LNCaP clone FGC (cell line): ENCODE results near the gene IBA57.

Experiments used
- DNase-seq: peaks from one replicate; pipeline ENCODE4 v3.0.0-alpha.2; 2011; ENCODE audit warnings: low read depth
- H3K4me3 ChIP-seq: 2 replicates; pipeline ENCODE4 v1.5.1; 2011; ENCODE audit warnings: mild to moderate bottlenecking, low read depth, low read length, control low read depth
- TF ChIP-seq, protein P1 (sequence below): IDR thresholded peaks from 2 replicates; pipeline ENCODE4 v1.5.1; 2012; ENCODE audit warnings: mild to moderate bottlenecking; ENCODE audit not compliant: control insufficient read depth, insufficient read depth; ENCODE audit errors: extremely low read depth

The IBA57 gene

DNA sequence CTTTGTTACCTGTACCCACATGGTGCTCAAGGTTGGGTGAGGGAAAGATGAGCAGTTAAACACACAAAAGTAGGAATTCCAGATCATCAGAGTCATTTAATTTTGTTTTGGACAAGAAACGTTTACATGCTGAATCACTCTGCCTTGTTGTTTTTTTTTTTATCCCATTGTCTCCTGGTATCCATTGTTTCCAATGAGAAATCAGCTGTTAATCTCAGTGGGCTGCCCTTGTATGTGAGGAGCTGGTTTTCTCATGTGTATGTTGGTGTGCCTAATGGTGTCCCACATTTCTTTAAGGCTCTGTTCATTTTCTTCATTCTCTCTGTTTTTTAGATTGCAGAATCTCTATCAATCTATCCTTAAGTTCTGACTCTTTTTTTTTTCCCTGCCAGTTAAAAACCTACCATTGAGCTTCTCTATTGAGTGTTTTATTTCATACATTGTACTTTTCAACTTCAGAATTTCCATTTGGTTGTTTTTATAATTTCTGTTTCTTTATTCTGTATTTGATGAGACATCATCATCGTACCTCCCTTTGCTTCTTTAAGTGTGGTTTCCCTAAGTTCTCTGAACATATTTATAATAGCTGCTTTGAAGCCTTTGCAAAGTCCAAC lies 33.5 kb downstream of the IBA57 start:
- no peak overlapping the region for H3K4me3 ChIP-seq
- TF ChIP-seq, protein P1, sequence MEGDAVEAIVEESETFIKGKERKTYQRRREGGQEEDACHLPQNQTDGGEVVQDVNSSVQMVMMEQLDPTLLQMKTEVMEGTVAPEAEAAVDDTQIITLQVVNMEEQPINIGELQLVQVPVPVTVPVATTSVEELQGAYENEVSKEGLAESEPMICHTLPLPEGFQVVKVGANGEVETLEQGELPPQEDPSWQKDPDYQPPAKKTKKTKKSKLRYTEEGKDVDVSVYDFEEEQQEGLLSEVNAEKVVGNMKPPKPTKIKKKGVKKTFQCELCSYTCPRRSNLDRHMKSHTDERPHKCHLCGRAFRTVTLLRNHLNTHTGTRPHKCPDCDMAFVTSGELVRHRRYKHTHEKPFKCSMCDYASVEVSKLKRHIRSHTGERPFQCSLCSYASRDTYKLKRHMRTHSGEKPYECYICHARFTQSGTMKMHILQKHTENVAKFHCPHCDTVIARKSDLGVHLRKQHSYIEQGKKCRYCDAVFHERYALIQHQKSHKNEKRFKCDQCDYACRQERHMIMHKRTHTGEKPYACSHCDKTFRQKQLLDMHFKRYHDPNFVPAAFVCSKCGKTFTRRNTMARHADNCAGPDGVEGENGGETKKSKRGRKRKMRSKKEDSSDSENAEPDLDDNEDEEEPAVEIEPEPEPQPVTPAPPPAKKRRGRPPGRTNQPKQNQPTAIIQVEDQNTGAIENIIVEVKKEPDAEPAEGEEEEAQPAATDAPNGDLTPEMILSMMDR, result no peak

DNA sequence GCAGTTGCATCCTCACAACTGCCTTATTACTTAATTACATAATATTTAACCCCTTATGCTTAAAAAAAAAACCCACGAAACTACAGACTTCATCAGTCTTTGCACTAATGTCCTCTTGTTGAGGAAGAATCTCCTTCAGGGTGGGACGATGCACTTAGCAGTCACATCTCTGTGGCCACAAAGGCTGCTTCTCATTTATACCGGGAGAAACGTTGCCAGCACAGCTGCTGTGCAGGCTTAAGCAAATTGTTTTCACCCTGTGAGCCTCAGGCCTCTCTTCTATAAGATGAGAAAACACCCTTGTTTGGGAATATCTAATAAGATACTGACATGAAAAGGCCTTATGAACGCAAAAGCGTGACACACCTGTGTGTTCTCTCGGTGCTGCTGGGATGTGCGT lies 39.4 kb downstream of the IBA57 start:
- no peak for DNase-seq
- TF ChIP-seq, protein P1, result no peak
- no peak overlapping the region for H3K4me3 ChIP-seq

More for the DNA sequence above, 33.5 kb downstream of the IBA57 start:
- DNase-seq, result no peak

DNA sequence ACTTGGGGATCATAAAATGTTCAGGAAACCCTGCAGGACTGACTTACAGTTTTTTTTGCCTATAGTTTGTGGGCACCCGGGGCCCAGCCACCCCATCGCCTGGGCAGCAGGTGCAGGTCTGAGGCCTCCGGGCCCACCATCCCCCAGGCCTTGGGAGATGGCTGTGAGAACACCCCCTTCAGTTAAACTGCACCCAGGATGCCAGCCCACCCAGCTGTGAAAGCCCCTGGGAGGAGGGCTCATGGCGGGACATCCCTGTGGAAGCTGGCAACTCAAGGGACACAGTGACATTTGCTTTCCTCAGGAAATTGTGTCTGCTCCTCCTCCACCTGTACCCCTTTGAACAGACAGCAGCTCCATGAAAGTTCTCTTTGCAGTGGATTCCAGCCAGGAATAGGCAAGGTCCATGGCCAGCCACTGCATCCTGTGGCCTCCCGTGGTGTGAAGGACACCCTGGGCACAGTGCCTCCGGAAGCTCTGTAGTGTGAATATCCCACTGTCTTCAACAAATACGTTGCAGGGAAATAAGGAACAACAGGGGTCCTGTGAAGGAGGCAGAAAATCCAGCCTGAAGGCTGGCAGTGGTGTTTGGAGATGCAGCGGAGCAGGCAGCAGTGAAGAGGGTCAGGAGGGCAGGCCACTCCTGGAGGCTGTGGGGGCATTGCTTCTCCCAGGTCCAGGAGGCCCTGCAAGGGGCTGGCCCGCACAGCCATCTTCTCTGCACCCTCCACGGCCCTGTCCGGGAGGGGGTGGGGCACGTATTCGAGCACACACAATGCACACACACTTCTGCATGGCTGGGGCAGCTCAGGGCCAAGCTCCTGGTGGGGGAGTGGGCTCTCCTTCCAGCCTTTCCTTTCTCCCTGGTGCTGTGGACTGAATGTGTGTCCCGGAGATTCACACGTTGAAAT lies 40.2 kb downstream of the IBA57 start:
- TF ChIP-seq, protein P1, result no peak

DNA sequence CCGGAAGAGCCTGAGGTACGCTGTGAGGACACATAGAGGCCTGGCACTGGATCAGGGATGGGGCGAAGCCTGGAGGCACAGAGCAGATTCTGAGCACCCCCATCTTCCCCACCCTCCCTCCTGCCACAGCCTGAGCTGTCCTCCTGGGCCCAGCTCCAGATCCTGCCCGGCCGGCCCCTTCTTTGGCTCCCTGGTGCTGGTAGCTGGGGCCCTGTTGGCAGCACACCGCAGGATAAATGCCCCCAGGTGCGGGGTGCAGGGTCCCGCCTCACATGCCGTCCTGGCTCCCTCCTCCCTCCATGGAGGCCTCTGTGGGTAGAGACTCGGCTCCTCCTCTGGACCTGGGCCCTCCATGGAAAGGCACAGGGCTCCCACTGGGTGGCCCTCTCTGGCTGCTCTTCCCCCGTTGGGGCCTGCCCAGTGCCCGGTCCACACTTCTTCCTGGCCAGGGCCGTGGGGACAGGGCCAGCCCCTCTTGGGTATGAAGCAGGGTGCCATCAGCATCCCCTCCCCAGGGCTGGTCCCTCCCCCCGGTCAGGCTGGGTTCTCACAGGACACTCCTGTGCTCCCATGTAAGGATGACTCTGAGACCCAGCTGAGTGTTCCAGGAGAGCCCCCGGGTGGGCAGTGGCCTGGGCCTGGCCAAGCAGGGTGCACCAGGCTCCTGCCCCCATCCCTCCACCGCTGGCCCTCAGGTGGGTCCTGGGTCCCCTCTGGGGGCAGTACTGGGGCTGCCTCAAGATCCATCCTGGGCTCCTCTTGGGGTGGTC lies 41.2 kb downstream of the IBA57 start:
- H3K4me3 ChIP-seq, result no peak overlapping the region
- TF ChIP-seq, protein P1, result no peak
- DNase-seq, result no peak

More for the DNA sequence above, 40.2 kb downstream of the IBA57 start:
- no peak for DNase-seq
- no peak overlapping the region for H3K4me3 ChIP-seq

DNA sequence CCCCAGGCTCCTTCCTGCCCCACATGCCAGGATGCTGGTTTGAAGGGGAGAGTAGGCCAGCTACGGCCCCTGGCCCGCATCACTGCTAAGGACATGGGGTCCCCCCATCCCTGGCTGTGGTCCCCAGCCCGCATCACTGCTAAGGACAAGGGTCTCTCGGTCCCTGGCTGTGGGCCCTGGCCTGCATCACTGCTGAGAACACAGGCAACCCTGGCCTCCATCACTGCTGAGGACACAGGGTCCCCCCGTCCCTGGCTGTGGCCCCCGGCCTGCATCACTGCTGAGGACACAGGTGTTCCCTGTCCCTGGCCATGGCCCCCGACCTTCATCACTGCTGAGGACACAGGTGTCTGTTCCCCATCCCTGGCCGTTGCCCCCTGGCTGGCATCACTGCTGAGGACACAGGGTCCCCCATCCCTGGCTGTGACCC lies 41.8 kb downstream of the IBA57 start:
- DNase-seq, result no peak
- TF ChIP-seq, protein P1, result no peak
- no peak overlapping the region for H3K4me3 ChIP-seq

DNA sequence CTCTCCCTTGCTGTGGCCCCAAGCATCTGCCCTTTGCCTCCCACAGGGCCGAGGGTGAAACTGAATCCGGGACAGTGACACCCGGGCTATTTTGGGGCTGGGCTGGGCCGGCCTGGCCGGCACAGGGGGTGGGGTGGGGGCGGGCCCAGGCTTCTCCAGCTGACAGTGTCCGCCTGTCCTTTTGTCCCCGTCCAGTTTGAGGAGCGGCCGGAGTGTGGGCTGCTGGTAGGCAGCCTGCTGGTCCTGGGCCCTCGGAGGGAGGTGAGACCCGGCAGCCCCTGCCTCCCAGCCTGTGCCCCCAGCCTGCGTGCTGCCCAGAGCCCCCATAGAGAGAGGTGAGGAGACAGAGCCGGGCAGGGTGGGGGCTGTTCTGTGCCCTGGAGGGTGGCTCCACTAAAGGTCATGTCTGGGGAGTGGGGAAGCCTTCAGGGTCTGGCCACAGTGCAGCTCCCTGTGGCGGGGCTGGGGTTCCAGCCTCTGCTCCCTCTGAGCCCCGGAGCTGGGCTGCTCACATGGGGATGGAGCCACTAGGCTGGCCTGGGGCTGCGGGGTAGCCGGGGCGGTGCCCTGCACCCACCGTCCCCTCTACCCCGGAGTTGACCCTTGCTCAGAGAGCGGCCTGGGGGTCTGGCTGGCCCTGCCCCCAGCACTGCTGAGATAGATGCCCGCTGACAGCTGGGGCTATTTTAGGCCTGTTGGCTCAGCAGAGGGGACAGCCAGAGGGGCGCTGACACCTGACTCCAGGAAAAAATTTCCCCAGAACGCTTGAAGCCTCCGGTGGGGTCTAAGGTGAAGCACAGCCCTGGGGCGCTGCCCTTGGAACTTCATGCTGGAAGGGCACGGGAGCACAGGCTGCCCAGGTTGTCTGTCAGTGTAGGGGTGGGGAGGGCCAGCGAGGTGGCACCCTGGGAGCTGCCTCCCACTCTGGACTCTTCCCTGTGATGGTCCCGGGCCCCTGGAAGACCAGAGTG lies 42.5 kb downstream of the IBA57 start, which contains the start of gene OBSCN:
Gene OBSCN (plus strand): TSS at position 194 of the 971 bp plus-strand sequence. CDS start 3,740 bp downstream, outside the sequence.
- no peak within 1 kb of the TSS for H3K4me3 ChIP-seq
- TF ChIP-seq, protein P1, result no peak
- DNase-seq, result no peak
